KOPT-K1 (cell line): Measurements from ENCODE around the gene PIK3C2B.
A peak's percentile ranks its signal among the peaks of the same experiment; 100 is the strongest.
"Not testable (repeated sequence)": the region's sequence is repeated elsewhere in the genome, so short reads cannot be mapped to it uniquely, and the experiment has no call there.

ENCODE experiments used
- H3K27ac ChIP-seq: fragments of 200-600 bp; sonication (generic); 2 replicates; pipeline ENCODE4 v1.5.1; 2016; ENCODE audit warnings: antibody characterized with exemption, mild to moderate bottlenecking, low read depth, low read length; ENCODE audit not compliant: poor library complexity, severe bottlenecking
- H3K36me3 ChIP-seq: fragments of 200-600 bp; sonication (generic); 2 replicates; pipeline ENCODE4 v1.5.1; 2017; ENCODE audit warnings: antibody characterized with exemption, mild to moderate bottlenecking, low read length, moderate library complexity; ENCODE audit not compliant: insufficient read depth
- H3K9me3 ChIP-seq: fragments of 200-600 bp; sonication (generic); 2 replicates; pipeline ENCODE4 v1.5.1; 2017; ENCODE audit warnings: antibody characterized with exemption, low read length, mild to moderate bottlenecking; ENCODE audit not compliant: insufficient read depth, poor library complexity, severe bottlenecking

The PIK3C2B gene

DNA sequence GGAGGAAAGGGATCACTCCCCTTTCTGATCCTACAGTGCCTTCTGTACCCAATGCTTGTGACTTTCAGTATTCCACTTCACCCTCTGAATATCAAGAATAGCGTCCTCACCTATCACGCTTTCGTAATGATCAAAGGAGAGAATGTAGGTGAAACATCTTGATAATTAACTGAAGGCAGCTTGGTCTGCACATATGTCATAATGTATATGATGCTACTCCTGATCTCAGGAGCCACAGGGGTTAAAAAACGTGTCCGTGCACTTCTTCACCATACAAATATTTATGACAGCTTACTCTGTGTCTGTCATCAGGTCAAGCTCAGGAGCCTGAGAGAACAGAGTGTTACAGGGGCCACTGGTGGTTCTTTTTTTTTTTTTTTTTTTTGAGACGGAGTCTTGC lies 1.2 kb upstream of the PIK3C2B start:
- Histone ChIP-seq H3K27ac (no peak overlapping the region), H3K9me3 (no peaks in the 10 kb centered on the region), H3K36me3 (no peaks in the 10 kb centered on the region)

DNA sequence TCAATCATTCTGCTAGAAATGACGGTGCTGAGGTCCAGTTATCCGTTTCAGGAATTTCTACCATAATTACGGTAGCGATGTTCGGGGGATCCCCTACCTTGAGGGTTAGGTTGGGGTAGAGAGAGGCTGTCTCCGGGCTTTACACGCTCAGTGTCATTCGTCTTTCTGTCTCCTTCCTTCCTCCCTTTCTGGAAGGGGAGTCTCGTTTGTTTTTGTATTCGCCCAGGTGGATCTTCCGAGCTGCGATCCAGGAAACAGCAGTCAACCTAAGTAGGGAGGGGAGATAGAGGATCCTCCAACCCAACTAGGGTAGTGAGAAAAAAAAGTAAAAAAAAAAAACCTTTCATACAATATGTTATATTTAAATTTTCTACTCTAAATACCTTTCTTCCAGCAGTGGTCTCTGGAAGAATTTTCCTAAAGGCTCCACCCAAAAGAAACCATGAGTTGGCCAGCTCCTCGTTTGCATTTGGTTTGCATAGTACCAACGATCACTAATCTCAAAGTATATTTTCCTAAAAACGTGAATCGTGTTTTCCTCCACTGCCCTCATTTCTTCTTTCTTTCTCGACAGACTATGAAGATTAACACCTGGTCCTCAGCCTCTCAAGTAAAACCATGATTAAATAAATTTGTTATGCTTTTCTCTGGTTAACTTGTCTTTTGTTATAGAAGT lies 611 bp upstream of the PIK3C2B start:
- Histone ChIP-seq H3K27ac (peak overlapping the region; percentile 86), H3K9me3 (no peaks in the 10 kb centered on the region), H3K36me3 (no peaks in the 10 kb centered on the region)

DNA sequence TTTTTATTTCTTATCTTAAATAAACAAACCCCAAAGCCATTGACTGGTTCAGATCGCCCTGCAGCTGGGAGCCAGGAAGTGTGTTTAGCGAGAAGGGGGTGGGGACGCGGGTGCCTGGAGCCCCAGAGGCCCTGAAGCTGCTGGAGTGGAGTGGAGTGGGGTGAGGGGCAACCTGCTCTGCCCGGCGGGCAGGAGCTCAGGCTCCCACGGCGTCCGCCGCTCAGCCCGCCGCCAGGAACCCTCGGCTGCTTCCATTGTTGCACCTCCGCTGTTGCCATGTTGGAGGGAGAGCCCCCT lies 673 bp downstream of the PIK3C2B start:
- Histone ChIP-seq H3K27ac (peak overlapping the region; percentile 86), H3K36me3 (0 out of 2 replicates have a peak, but pooled peaks cover 6% of the 10 kb centered on the region), H3K9me3 (no peaks in the 10 kb centered on the region)

DNA sequence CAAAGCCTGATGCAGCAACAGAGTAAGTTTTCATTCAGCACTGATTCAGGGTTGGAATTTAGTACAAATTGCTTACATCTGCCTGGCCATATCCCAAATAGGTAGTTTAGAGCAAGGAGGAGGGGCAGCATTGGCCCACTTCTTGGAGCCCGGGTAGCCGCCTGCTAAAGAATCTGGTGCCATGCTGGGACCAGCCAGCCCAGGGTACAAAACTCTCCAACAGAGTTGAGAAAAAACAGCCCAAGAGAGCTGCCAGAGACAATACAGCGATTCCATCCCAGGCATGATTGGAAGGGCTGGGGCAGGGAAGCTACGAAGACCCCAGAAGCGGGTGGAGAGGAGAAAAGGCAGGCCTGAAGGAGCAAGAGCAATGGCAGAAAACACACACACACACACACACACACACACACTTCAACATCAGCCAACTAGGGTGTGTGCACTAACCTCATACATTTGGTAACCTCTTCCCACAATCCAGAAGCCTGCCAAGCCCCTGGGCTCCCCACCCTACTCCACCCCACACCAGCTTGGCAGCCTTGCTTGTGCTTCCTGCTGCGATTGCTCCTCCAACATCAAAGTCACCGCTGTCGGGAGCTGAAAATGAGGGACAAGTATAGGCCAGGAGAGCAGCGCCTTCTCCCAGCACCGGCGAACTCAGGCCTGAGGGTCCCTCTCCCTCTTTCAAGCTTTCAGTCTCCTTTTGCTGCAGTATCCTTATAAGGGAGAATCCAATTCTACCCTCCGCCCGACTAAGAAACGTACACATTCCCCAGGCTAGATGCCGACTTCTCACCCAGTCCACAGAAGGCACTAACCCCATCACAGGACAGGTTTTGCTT lies 1.2 kb downstream of the PIK3C2B start:
- H3K9me3 ChIP-seq: no peaks in the 10 kb centered on the region
- H3K27ac ChIP-seq: peak overlapping the region; percentile 86
- 0 out of 2 replicates have a peak, but pooled peaks cover 6% of the 10 kb centered on the region for H3K36me3 ChIP-seq

DNA sequence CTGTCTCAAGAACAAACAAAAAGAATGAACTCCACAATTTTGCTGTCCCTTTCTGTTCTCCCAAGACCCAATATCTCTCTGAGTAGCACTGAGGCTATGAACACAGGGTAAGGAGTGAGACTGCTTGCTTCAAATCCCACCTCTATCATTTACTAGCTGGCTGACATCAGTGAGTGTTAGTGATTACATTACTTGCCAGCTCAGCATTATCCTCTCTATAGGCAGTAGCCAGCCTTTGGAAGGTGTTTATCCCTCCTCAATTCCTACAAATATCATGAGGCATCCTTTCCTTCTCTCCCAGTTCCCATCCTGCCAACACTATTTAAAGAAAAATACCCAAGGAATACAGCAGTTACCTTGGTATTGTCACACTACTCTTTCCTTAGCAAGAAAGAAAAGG lies 3.0 kb downstream of the PIK3C2B start:
- Histone ChIP-seq H3K9me3 (no peaks in the 10 kb centered on the region), H3K27ac (no peak overlapping the region), H3K36me3 (0 out of 2 replicates have a peak, but pooled peaks cover 6% of the 10 kb centered on the region)

DNA sequence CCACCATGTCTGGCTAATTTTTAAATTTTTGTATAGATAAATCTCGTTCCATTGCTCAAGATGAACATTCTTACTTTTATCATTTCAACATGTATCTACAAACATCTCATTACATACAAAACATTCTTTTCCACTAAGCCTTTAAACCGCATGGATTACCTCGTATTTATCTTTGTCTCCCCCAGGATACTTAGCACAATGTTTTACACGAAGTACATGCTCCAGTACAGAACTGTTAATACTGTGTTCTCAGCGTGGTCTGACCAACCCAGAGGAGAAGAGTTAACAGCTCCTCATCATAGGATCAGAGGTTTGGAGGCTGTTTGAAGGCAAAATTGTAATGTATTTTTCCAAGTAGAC lies 7.4 kb downstream of the PIK3C2B start:
- H3K27ac ChIP-seq: no peak overlapping the region
- 0 out of 2 replicates have a peak, but pooled peaks cover 6% of the 10 kb centered on the region for H3K36me3 ChIP-seq
- no peaks in the 10 kb centered on the region for H3K9me3 ChIP-seq

DNA sequence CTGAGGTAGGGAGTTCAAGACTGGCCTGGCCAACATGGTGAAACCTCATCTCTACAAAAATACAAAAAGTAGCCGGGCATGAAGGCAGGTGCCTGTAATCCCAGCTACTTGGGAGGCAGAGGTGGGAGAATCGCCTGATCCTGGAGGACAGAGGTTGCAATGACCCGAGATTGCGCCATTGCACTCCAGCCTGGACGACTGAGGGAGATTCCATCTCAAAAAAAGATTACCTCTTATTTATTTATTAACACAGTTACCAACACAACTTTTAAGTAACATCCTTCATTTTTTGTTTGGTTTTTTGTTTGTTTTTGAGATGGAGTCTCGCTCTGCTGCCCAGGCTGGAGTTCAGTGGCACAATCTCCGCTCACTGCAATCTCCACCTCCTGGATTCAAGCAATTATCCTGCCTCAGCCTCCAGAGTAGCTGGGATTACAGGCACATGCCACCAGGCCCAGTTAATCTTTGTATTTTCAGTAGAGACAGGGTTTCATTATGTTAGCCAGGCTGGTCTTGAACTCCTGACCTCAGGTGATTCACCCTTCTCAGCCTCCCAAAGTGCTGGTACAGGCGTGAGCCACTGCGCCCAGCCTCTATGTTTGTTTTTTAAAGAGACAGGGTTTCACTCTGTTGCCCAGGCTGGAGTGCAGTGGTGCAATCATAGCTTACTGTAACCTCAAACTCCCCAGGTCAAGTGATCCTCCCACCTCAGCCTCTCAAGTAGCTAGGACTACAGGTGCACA lies 7.9 kb downstream of the PIK3C2B start:
- H3K36me3 ChIP-seq, H3K27ac ChIP-seq, H3K9me3 ChIP-seq: not testable (repeated sequence)

DNA sequence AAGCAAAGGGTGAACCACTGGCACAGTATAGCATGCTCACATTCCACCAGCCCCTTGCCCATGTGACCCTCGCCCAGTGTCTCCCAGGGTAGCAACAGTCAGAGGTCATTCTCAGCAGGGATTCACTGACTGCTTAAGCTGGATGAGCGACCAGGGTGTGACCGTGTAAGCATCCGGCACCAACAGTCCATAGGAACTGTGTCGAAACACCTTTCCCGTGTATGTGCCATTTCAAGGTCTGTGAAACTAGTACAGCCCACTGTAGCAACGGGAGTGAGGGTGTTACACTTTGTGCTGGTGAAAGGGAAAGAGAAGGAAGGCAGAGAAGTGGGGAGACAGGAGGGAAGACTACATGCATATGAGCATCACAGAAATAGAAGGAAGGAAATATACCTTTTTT lies 10.8 kb downstream of the PIK3C2B start:
- Histone ChIP-seq H3K27ac (no peak overlapping the region), H3K36me3 (no peaks in the 10 kb centered on the region), H3K9me3 (no peaks in the 10 kb centered on the region)

DNA sequence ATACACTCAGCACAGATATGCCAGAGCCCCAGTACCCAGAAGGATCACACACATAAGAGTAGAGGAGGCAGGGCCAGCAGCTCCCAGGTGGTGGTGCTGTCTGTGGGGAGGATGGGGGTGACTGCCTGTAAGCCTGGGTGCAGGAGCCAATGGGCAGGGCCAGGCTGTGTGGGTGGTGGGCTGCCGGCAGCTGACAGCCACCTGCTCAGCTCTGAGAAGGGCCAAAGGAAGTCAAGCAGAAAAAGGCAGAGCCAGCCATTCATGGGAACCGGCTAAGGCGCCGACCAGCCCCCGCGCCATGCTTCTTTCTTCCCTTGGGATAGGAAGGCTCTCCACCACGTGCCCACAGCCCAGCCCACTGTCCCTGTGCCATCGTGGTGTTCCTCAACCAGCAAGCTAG lies 14.1 kb downstream of the PIK3C2B start:
- Histone ChIP-seq H3K27ac (peak overlapping the region; percentile 54), H3K36me3 (no peaks in the 10 kb centered on the region), H3K9me3 (no peaks in the 10 kb centered on the region)

DNA sequence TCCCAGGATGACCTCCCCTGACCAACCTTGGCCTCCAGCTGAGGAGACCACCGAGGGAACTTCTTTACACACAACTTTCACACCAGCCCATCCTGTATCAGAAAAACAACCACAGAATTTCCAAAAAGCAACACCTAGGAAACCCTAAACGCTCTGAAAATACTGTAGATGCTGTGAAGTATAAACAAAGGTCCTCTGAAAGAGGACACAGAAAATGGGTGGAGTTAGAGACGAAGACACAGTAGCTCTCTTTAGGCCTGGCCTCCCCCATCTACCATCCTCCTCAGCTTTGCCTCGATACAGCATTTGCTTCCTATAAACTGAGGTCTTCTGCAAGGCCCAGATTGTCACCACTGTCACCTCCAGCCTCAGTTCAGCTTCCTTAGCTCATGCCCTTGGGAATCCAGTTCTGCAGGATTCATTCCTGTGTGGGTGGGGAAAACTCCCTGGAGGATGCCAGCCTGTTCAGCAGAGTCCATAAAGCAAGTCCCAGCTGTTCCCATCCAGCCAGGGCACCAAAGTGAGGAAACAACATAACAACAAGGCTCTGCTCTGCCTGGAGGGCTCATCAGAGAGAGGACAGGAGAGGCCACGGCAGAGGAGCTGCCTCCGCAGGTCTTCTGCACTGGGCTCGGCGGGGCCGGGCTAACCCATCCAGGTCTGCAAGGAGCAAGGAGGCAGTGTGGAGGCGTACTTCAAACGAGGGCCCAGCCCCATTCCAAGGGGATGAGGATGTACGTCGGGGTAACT lies 15.0 kb downstream of the PIK3C2B start:
- Histone ChIP-seq H3K27ac (peak overlapping the region; percentile 54), H3K9me3 (no peaks in the 10 kb centered on the region), H3K36me3 (no peaks in the 10 kb centered on the region)

DNA sequence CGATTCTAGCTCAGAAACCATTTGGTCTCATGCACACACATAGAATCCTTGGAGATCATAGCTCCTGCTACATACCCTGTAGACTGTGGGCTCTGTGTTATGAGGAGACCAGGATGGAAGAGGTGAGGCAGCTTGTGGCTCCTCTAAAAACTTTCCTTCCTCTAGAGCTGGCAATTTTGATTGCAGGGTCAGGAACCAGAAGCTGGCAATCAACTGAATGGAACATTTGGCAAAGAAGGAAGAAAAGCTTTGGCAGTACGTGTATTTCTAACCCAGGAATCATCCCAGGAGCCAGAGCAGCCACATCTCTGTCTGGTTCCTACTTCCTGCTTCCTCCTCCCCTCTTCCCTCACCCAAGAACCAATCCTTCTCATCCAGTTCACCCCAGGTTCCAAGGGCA lies 15.7 kb downstream of the PIK3C2B start:
- no peaks in the 10 kb centered on the region for H3K36me3 ChIP-seq
- H3K27ac ChIP-seq: peak overlapping the region; percentile 54
- H3K9me3 ChIP-seq: no peaks in the 10 kb centered on the region

DNA sequence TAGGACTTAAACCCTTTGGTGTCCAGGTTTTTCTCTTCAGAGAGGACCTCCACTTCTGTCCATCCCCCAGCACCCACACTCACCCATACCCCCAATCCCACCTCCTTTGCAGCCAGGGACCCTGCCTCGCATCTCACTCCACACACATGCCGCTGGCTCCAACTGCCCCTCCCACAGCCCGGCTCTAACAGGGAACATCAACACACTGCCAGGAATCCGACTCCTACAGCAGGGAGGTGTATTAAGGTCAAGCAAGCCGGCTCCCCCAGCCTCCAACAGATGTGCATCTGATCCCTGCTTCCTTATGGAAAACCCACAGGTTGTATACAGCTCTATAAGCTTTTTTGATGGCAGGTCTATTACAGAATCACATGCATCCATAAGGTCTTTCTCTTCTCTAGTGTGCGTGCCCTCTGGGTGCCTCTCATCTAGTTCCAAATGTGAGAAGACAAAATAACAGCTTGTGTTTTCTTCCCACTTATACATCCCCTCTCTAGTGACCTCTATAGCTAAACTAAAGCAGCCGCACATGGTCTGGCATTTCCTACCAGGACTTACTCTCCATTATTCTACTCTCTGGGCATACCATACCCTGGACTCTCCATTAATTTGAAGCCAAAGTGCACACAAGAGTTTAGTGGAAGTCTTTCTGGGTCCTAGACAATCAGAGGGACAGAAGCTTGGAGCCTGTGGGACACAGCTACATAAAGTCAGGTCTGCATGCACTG lies 16.3 kb downstream of the PIK3C2B start:
- Histone ChIP-seq H3K9me3 (no peaks in the 10 kb centered on the region), H3K36me3 (no peaks in the 10 kb centered on the region), H3K27ac (peak overlapping the region; percentile 54)

DNA sequence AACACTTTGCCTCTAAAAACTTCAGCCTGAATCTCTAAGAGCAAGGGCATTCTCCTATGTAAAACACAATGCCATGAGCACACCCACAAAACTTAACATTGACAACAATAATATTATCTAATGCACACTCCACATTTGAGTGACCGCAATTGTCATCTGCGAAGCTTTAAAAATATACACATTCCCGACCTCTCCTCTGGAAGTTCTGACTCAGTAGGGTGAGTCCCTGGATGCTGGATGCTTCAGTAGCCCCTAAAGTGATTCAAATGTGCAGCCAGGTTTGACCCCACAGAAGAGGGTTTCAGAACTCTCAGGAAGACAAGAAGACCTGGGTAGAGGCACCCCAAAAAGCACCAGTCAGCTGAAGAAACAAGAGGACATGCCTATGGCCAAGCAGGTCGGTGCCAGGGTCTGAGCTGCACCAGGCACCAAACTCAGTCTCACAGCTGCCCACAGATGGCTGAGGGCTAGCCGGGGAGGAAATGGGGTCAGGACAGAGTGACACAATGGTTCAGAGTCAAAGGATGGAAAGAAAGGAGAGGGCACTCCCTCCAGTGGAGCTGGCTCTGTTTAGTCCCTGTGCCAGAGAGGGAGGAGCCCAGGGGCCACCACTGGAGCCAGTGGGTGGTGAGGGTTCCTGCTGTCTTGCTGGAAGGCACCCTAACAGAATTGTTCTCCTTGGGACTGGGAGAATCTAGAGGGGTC lies 17.4 kb downstream of the PIK3C2B start:
- no peak overlapping the region for H3K27ac ChIP-seq
- H3K36me3 ChIP-seq: no peaks in the 10 kb centered on the region
- no peaks in the 10 kb centered on the region for H3K9me3 ChIP-seq

DNA sequence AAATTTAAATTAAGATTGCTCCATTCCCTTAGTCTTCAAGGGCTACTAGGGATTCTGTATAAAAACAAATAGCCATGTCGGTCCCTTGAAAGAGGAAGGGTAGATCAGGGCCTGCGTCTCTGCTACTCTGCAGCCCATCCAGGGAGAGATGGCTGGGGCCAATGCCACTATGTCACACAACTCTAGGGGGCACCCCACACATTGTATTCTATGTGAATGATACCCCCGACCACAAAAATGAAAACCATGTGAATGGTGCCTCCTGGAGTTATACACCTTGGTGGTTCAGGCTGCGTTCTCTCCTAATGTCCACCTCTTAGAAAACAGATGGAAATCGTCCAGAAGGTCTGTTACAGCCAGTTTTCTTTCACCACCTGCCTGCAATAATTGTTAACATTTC lies 18.0 kb downstream of the PIK3C2B start:
- Histone ChIP-seq H3K36me3 (no peaks in the 10 kb centered on the region), H3K9me3 (no peaks in the 10 kb centered on the region)

More for the DNA sequence above, 18.0 kb downstream of the PIK3C2B start:
- H3K27ac ChIP-seq: no peak overlapping the region
